ENCODE measurements around the gene SERPINB7. TPM values are rescaled to one million over a fixed set of nuclear protein-coding genes. Genes with fewer than 3 reads are reported as not detected.

The SERPINB7 gene
- total RNA-seq, 1 experiment from 2014 or later, result not detected

DNA sequence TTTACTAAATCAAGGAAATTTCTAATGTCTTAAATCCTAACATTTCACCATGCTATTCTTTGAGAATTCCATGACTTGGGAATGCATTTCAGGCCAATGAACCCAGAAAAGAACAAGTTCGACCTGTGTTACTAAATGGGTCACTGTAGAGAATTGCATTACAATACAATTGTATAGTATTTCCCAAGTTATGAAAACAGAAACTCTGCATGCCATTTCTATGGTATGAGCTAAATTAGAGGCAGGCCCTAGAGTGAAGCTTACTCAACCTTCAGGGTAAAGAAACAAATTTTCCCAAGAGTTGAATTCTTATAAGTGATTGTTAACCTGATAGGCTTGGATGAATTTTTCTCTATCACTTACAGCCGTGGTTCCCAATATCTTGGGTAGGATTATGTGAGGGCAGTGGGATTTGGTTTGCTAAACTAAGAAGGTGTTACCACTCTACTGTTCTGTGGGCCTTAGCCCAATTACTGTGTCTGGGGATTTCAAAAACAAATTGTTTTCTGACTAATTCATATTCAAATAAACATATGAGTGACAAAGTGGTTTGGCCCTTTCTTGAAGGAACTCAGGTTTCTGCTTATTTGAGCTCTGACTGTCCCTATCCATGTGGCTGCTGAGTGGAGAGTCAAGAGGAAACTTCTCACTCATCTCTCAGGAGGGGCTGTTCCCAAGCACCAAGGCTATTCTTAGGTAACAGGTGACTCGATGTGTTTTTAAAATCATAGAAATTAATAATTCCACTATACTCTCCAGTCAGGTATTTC is 11.2 kb upstream of the SERPINB7 start:
- H4K20me1 ChIP-seq (ENCODE audit: control insufficient read depth, insufficient read depth, insufficient read length), result no peaks in the 10 kb centered on the region
- H3K27ac ChIP-seq (ENCODE audit: insufficient read length, low read depth, low read length), result no peak overlapping the region
- Mint-ChIP-seq H3K4me3 (no peak overlapping the region), H3K36me3 (ENCODE audit: insufficient read depth in 1 of 3, low read depth in 3 of 3) (peaks cover 12 to 21% (median 13%) of the 10 kb centered on the region in 3 experiments), H3K27ac (no peak overlapping the region; a peak in 1 of 7 replicates), H3K4me1 (no peaks in the 10 kb centered on the region), H3K27me3 (ENCODE audit: low read depth) (no peaks in the 10 kb centered on the region), H3K9me3 (peaks cover 20 to 21% of the 10 kb centered on the region in 2 experiments)
- no peak overlapping the region for H2AFZ ChIP-seq (ENCODE audit: low read length)
- no peaks in the 10 kb centered on the region for H3K79me1 ChIP-seq (ENCODE audit: insufficient read depth, low read depth, low read length, poor library complexity, severe bottlenecking)
- no peak overlapping the region for H3K14ac ChIP-seq (ENCODE audit: insufficient read depth, low read length)
- H3K23ac ChIP-seq (ENCODE audit: insufficient read length, low read depth, low read length), result no peak overlapping the region
- no peak overlapping the region for H4K8ac ChIP-seq (replicated peaks; ENCODE audit: insufficient read length, low read depth, low read length)
- no peak overlapping the region for H3K4ac ChIP-seq (ENCODE audit: low read depth, low read length)
- H3K9ac ChIP-seq (ENCODE audit: extremely low read depth, insufficient read length, low read length), result no peak overlapping the region
- no peak overlapping the region for H3K56ac ChIP-seq (ENCODE audit: insufficient read length, low read depth, low read length)
- no peak overlapping the region for H3T11ph ChIP-seq (ENCODE audit: low read length)
- no peak overlapping the region for H2BK20ac ChIP-seq (ENCODE audit: low read depth, low read length, poor library complexity, severe bottlenecking)
- no peak overlapping the region for H4K91ac ChIP-seq (ENCODE audit: insufficient read length, low read depth, low read length)
- H3K18ac ChIP-seq (ENCODE audit: insufficient read length, low read depth, low read length), result no peak overlapping the region
- H4K5ac ChIP-seq (ENCODE audit: insufficient read length, low read depth, low read length), result no peak overlapping the region
- no peaks in the 10 kb centered on the region for H3K4me1 ChIP-seq (ENCODE audit: insufficient read depth, low read length)
- no peak overlapping the region for H2AK5ac ChIP-seq (ENCODE audit: insufficient read length, low read length)
- no peak overlapping the region for H3K4me2 ChIP-seq (ENCODE audit: insufficient read depth, insufficient read length, low read length)
- no peaks in the 10 kb centered on the region for H3K79me2 ChIP-seq (ENCODE audit: insufficient read depth, low read length)
- TF ChIP-seq, protein P1, sequence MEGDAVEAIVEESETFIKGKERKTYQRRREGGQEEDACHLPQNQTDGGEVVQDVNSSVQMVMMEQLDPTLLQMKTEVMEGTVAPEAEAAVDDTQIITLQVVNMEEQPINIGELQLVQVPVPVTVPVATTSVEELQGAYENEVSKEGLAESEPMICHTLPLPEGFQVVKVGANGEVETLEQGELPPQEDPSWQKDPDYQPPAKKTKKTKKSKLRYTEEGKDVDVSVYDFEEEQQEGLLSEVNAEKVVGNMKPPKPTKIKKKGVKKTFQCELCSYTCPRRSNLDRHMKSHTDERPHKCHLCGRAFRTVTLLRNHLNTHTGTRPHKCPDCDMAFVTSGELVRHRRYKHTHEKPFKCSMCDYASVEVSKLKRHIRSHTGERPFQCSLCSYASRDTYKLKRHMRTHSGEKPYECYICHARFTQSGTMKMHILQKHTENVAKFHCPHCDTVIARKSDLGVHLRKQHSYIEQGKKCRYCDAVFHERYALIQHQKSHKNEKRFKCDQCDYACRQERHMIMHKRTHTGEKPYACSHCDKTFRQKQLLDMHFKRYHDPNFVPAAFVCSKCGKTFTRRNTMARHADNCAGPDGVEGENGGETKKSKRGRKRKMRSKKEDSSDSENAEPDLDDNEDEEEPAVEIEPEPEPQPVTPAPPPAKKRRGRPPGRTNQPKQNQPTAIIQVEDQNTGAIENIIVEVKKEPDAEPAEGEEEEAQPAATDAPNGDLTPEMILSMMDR (conservative IDR thresholded peaks at IDR 0.05), result no peak
- no peak for DNase-seq
- H2BK12ac ChIP-seq (ENCODE audit: insufficient read length, low read depth, low read length), result no peak overlapping the region
- no peak overlapping the region for H2BK5ac ChIP-seq (ENCODE audit: insufficient read length, low read length)
- no peaks in the 10 kb centered on the region for H3K9me3 ChIP-seq (ENCODE audit: control insufficient read depth, low read depth, low read length)
- no peaks in the 10 kb centered on the region for H3K23me2 ChIP-seq (ENCODE audit: insufficient read length, low read depth, low read length, poor library complexity, severe bottlenecking)
- WGBS (ENCODE audit: extremely low coverage, insufficient read length, low lambda C conversion rate), result no CpG with 5 or more reads among the region's 3 CpGs
- no peak overlapping the region for H2BK120ac ChIP-seq (ENCODE audit: low read depth, low read length, poor library complexity, severe bottlenecking)
- H2BK15ac ChIP-seq (ENCODE audit: low read depth, low read length), result no peak overlapping the region
- no peaks in the 10 kb centered on the region for H3K27me3 ChIP-seq (ENCODE audit: insufficient read depth, low read length)

All from H9 (cell line).